Activated effector memory CD4-positive, alpha-beta T cell treated with Interleukin-2 at 50 U/mL for 16 hours (primary cell): ENCODE data around the gene ASXL1.

Experiments used
- DNase-seq: peaks from one replicate; pipeline ENCODE4 v3.0.0-alpha.2; 2020

Gene ASXL1

GRCh38 chr20:32442630-32443373, 84.7 kb downstream of the ASXL1 start:
- DNase-seq: no peak

- no peak for DNase-seq
These were observed 85.3 kb downstream of the ASXL1 start for GRCh38 chr20:32443386-32443974.

- DNase-seq: no peak
These were observed 86.5 kb downstream of the ASXL1 start for GRCh38 chr20:32444474-32445220.

GRCh38 chr20:32445539-32446273, 87.6 kb downstream of the ASXL1 start:
- DNase-seq: no peak

GRCh38 chr20:32446301-32447100, 88.4 kb downstream of the ASXL1 start:
- no peak for DNase-seq

- no peak for DNase-seq
These were observed 89.3 kb downstream of the ASXL1 start for GRCh38 chr20:32447136-32448027.

- DNase-seq: no peak
These were observed 90.3 kb downstream of the ASXL1 start for GRCh38 chr20:32448306-32449056.

- DNase-seq: no peak
These were observed 91.1 kb downstream of the ASXL1 start for GRCh38 chr20:32449057-32449889.

GRCh38 chr20:32449890-32450401, 91.8 kb downstream of the ASXL1 start:
- DNase-seq: no peak

- no peak for DNase-seq
These were observed 92.4 kb downstream of the ASXL1 start for GRCh38 chr20:32450484-32451061.

- no peak for DNase-seq
These were observed 93.2 kb downstream of the ASXL1 start for GRCh38 chr20:32451340-32451681.

- no peak for DNase-seq
These were observed 93.7 kb downstream of the ASXL1 start for GRCh38 chr20:32451682-32452461.

GRCh38 chr20:32452776-32453466, 94.8 kb downstream of the ASXL1 start:
- no peak for DNase-seq

- no peak for DNase-seq
These were observed 95.5 kb downstream of the ASXL1 start for GRCh38 chr20:32453467-32454163.

- DNase-seq: no peak
These were observed 96.3 kb downstream of the ASXL1 start for GRCh38 chr20:32454164-32455145.
